Small intestine (tissue), 7 donors: ENCODE results near the gene FYB2. TPM values are rescaled to one million over a fixed set of nuclear protein-coding genes. Genes with fewer than 3 reads are reported as not detected.

Experiments
- DNase-seq, 2 donors: peaks; one replicate each; pipeline versions ENCODE4 v3.0.0 to v3.0.0-alpha.2; 2013
- FAIRE-seq: peaks from 2 replicates; lab custom pipeline; 2012; peaks lifted over from hg19 to GRCh38; lab: Jason Lieb, UNC
- H3K27ac ChIP-seq, 3 donors: one replicate each; pipeline ENCODE4 v1.5.1; 2013; ENCODE audit warnings: low read length in 2 of 3, mild to moderate bottlenecking in 2 of 3, control low read depth in 1 of 3, inconsistent platforms in 1 of 3, low read depth in 1 of 3, moderate library complexity in 1 of 3
- H3K27me3 ChIP-seq, 3 donors: one replicate each; pipeline ENCODE4 v1.6.1; 2013; ENCODE audit warnings: low read length in 3 of 3, inconsistent platforms in 1 of 3; ENCODE audit not compliant: control insufficient read depth in 3 of 3, insufficient read depth in 3 of 3
- H3K36me3 ChIP-seq, 3 donors: one replicate each; pipeline ENCODE4 v1.6.1; 2013; ENCODE audit warnings: low read length in 3 of 3, inconsistent platforms in 1 of 3, low read depth in 1 of 3, mild to moderate bottlenecking in 1 of 3, moderate library complexity in 1 of 3; ENCODE audit not compliant: control insufficient read depth in 3 of 3, insufficient read depth in 2 of 3
- H3K4me1 ChIP-seq, 3 donors: one replicate each; pipeline ENCODE4 v1.6.1; 2013; ENCODE audit warnings: low read length in 2 of 3, inconsistent platforms in 1 of 3, low read depth in 1 of 3, mild to moderate bottlenecking in 1 of 3, moderate library complexity in 1 of 3; ENCODE audit not compliant: control insufficient read depth in 3 of 3, insufficient read depth in 2 of 3
- H3K4me3 ChIP-seq, 3 donors: one replicate each; pipeline ENCODE4 v1.5.1; 2013; ENCODE audit warnings: low read length in 3 of 3, control low read depth in 1 of 3, inconsistent platforms in 1 of 3, low read depth in 1 of 3, mild to moderate bottlenecking in 1 of 3, moderate library complexity in 1 of 3
- H3K9me3 ChIP-seq, 2 donors: one replicate each; pipeline ENCODE4 v1.6.1; 2013; ENCODE audit warnings: low read depth in 1 of 2, low read length in 1 of 2; ENCODE audit not compliant: control insufficient read depth in 2 of 2, insufficient read depth in 1 of 2
- WGBS, 3 donors: extraction: QIAGEN DNeasy Blood & Tissue Kit; methylation state at CpG; one replicate each; pipeline ENCODE4 v1.1.7; 2013; 5-methylcytosine and 5-hydroxymethylcytosine counted together
- polyA plus RNA-seq, 4 donors: library from polyadenylated mRNA; stranded (reverse) in 3 of 4; unstranded in 1 of 4; fragments of 200-250 nt in 3 of 4; fragments of 120-200 nt in 1 of 4; gene quantifications; one replicate each; pipeline versions ENCODE4 v1.2.1 to v1.2.3, GENCODE V29; 2013
- donor health status: healthy with polysubstance abuse.
- donor health status: control.
- donor health status: control.
- donor health status: Bipolar disorder and iron deficiency.
- donor health status: healthy.

FYB2 gene
- polyA plus RNA-seq, 4 donors: 1.1 to 10.2 (median 1.2) TPM; not detected in 1

DNA sequence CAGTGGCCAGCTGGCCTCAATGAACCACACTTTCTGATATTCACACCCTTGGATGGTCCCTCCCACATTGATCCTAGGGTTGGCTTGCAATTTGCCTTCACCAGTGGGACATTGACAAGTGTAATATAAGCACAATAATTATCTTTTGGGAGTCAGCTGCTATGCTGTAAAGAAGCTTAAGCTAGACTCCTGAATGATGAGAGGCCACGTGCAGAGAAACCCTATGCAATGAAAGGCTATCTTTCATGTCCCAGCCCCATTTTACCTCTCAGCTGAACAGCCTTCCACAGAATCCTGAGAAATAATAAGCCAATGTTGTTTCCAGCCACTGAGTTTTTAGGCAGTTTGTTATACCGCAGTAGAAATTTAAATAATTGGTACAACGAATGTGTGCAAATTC, 24.3 kb upstream of the FYB2 start:
- peaks cover 0 to 14% of the 10 kb centered on the region in 2 donors for H3K9me3 ChIP-seq
- H3K4me1 ChIP-seq: peaks cover 0 to 16% (median 2%) of the 10 kb centered on the region in 3 donors
- 86 to 91% (median 90%) methylated on average over 3 of the region's 3 CpGs for WGBS, 3 donors
- no peaks in the 10 kb centered on the region for H3K36me3 ChIP-seq
- no peak overlapping the region for H3K4me3 ChIP-seq
- no peaks in the 10 kb centered on the region for H3K27me3 ChIP-seq
- no peak for FAIRE-seq
- no peak for DNase-seq
- no peak overlapping the region for H3K27ac ChIP-seq

DNA sequence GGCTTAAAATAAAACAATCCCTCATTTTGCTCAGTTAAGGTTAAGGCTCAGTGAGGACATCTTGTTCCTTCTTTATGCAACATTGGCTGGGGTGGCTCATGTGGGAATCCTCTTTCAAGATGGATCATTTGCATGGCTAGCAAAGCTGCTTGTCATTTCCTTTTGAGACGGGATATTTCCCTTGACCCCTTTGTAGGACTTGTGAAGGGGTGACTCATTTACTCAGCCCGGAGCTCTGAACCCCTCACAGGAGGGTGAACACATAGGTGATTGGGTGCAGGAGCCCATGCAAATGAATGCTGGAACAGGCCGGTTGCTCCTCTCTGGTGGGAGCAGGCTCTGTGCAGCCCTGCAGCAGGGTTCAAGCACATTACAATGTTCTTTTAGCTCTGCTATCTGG, 19.6 kb upstream of the FYB2 start:
- H3K27ac ChIP-seq: no peak overlapping the region
- DNase-seq: no peak
- no peaks in the 10 kb centered on the region for H3K36me3 ChIP-seq
- no peaks in the 10 kb centered on the region for H3K27me3 ChIP-seq
- H3K9me3 ChIP-seq: peaks cover 0 to 15% of the 10 kb centered on the region in 2 donors
- no peak overlapping the region for H3K4me3 ChIP-seq
- 80 to 89% (median 87%) methylated on average over 3 of the region's 3 CpGs for WGBS, 3 donors
- FAIRE-seq: no peak
- H3K4me1 ChIP-seq: no peaks in the 10 kb centered on the region

DNA sequence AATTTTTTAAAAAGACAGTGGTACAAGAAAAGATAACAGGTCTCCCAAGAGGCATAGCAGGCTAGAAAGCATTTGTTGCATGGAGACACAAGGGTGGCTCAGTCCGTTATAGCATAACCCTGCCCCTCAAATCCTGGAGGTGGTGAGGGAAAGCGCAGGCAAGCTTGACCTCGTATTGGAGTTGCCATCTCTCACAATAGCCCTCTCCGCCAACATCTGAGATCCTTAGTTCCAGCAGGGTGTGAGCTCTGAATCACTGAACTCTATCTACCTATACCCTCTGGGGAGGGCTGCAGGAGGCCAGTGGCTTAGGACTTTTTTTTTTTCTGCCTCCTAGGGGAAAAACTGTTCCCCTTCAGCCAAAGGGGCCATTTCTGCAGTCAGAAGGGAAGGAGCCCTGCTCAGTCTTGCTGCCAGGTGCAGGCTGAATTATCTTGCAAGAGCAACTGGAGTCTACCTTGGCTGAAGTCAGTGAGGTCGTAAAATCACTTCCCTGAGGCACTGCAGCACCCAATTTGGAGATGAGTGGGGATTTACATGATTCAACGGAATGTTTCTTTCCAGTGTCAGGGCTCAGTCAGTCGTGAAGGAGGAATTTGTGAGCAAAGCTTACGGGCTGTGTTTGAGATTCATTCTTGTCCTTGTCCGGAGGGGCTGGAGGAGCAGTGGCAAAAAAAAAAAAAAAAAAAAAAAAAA, 18.2 kb upstream of the FYB2 start:
- WGBS, 3 donors: 54 to 61% (median 60%) methylated on average over 9 of the region's 9 CpGs
- H3K9me3 ChIP-seq: peaks cover 0 to 15% of the 10 kb centered on the region in 2 donors
- H3K36me3 ChIP-seq: no peaks in the 10 kb centered on the region
- no peaks in the 10 kb centered on the region for H3K4me1 ChIP-seq
- H3K27me3 ChIP-seq: no peaks in the 10 kb centered on the region
- no peak overlapping the region for H3K27ac ChIP-seq
- DNase-seq (no peak), FAIRE-seq (no peak)
- H3K4me3 ChIP-seq: no peak overlapping the region

DNA sequence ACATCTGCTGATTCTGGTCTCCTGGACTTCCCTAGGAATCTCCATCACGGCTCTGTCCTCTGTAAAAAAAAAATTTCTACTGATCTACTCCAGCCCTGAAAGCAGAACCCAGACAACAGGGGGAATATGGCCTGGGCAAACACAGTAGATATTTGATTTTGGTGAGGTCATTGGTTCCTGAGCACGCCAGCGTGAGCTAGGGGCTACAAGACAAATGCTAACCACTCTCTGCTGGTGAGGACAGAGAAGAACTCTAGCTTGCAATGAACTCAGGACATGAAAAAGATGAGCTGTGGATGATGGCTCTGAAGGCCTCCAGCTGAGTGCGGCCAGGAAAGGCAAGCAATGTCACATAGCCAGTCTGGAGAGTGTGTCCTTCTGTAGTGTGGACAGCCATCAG, 17.2 kb upstream of the FYB2 start:
- H3K36me3 ChIP-seq: no peaks in the 10 kb centered on the region
- DNase-seq (no peak), FAIRE-seq (no peak)
- no peak overlapping the region for H3K4me3 ChIP-seq
- 83 to 86% (median 85%) methylated on average over 4 of the region's 4 CpGs for WGBS, 3 donors
- H3K4me1 ChIP-seq: no peaks in the 10 kb centered on the region
- H3K27me3 ChIP-seq: no peaks in the 10 kb centered on the region
- H3K9me3 ChIP-seq: peaks cover 0 to 15% of the 10 kb centered on the region in 2 donors
- no peak overlapping the region for H3K27ac ChIP-seq

DNA sequence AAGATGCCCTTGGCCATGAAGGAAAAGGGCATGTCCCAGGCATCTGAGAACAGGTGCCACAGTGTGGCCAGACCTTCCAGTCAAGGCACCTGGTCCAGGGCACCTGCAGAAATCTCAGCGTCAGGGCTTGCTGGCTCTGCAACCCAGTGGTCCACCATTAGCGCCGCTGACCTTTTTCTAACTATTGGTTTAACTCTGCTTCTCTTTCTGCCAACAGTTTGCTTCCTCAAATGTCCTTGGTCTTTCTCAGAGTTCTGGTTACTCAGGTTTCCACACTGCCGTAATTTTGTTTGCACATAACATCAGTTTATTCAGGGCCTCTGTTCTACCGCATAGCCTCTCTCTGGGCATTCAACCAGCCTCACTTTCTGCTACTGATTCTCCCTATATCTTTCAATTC, 16.5 kb upstream of the FYB2 start:
- WGBS, 3 donors: 96 to 97% (median 96%) methylated on average over 5 of the region's 5 CpGs
- FAIRE-seq: no peak
- H3K4me3 ChIP-seq: no peak overlapping the region

DNA sequence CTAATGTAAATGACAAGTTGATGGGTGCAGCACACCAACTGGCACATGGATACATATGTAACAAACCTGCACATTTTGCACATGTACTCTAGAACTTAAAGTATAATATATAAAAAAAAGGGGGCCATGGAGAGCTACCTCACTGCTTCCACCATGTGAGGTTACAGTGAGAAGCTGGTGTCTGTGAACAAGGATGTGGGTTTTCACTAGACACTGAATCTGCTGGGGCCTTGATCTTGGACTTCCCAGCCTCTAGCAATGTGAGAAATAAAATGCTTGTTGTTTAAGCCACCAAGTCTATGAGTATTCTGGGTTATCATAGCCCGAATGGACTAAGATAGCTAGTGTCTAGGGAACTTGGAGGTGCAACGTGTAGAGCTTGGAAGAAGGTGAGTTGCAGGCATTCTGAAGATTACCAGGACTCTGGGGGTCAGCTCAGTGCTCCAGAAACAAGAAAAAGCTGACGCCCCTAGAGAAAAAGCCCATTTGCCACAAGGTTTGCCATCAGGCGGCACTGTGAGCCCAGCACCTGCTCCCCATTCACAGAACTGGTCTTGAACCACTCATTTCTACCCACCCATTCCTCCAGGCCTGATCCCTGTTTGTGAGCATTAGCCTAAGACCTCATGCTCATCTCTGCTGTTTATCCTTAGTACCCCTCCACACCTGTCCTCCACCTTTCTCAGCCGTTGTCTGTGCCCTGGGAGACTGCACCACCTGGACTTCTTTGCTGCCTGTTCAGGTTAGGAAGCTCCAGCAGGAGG, 15.1 kb upstream of the FYB2 start:
- Histone ChIP-seq H3K27ac (no peak overlapping the region), H3K4me3 (no peak overlapping the region), H3K4me1 (no peaks in the 10 kb centered on the region), H3K9me3 (peaks cover 0 to 7% of the 10 kb centered on the region in 2 donors), H3K27me3 (no peaks in the 10 kb centered on the region), H3K36me3 (no peaks in the 10 kb centered on the region)
- FAIRE-seq (no peak), DNase-seq (no peak)
- 86 to 93% (median 86%) methylated on average over 5 of the region's 5 CpGs for WGBS, 3 donors

More for the DNA sequence above, 16.5 kb upstream of the FYB2 start:
- DNase-seq: no peak
- H3K27ac ChIP-seq: no peak overlapping the region
- no peaks in the 10 kb centered on the region for H3K36me3 ChIP-seq
- peaks cover 0 to 15% of the 10 kb centered on the region in 2 donors for H3K9me3 ChIP-seq
- no peaks in the 10 kb centered on the region for H3K27me3 ChIP-seq
- no peaks in the 10 kb centered on the region for H3K4me1 ChIP-seq

DNA sequence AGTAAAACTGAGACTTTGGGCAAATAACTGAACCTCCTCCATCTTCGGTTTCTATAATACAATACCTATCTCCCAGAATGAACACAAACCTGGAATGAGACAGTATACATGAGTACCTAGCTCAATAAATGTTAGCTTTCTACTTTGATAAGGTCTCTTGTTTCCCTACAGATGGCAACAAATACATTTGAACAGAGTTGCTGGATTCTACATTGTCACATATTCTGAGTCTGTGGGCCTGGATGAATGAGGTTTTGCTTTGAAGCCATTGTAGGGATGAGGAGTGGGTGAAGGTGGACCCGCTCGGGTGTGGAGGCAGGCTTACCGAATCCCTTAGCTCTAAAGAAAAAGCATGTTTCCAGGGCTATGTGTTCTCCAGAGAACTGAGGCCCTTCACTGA, 13.9 kb upstream of the FYB2 start:
- 94 to 98% (median 95%) methylated on average over 4 of the region's 4 CpGs for WGBS, 3 donors
- H3K4me1 ChIP-seq: no peaks in the 10 kb centered on the region
- DNase-seq (no peak), FAIRE-seq (no peak)
- H3K27ac ChIP-seq: no peak overlapping the region
- H3K36me3 ChIP-seq: no peaks in the 10 kb centered on the region
- no peak overlapping the region for H3K4me3 ChIP-seq
- peaks cover 0 to 2% of the 10 kb centered on the region in 2 donors for H3K9me3 ChIP-seq
- H3K27me3 ChIP-seq: no peaks in the 10 kb centered on the region

DNA sequence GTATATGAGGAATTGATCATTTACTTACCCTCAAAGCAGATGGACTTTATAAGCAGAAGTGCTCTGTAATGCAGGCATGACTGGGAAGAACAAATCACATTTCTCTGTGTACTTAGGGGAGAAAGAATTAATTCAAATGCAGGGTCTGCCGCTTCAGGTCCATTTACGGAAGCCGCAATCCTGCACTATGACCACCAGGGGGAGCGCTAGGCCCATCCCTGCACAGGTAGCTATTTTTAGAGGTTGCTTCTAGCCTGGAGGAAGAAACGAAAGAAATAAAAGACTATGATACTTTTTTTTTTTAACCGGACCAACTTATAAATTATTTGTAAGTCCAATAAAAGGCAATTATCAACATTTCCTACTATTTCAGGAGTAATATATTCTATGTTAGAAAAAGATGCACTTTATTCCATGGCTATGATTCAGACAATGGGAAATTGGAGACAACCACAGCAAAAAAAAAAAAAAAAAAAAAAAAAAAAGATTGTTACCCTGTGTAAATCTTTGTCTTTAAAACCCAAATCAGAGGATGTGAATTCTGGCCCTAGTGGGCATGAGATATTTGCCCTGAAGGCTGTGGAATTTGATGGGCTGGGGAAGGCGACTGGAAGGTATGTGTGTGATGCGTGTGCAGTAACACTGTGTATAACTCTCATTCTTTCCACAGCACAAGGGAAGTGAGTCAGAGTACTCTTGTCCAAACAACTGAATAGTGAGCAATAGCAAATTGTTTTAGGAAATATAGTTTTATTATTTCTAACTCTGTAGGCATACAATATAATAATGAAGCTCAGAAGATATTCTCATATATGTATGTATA, 12.9 kb upstream of the FYB2 start:
- H3K27me3 ChIP-seq: peaks cover 0 to 2% (median 0%) of the 10 kb centered on the region in 3 donors
- no peaks in the 10 kb centered on the region for H3K36me3 ChIP-seq
- H3K4me1 ChIP-seq: no peaks in the 10 kb centered on the region
- peaks cover 0 to 2% of the 10 kb centered on the region in 2 donors for H3K9me3 ChIP-seq
- no peak overlapping the region for H3K27ac ChIP-seq
- FAIRE-seq: peak; percentile 30
- WGBS, 3 donors: 20 to 23% (median 22%) methylated on average over 8 of the region's 8 CpGs
- peak; percentile 72 to 80 for DNase-seq
- H3K4me3 ChIP-seq: no peak overlapping the region
